Subcutaneous adipose tissue (tissue), 4 donors: ENCODE data around the gene NYNRIN. TPM values are rescaled to one million over a fixed set of nuclear protein-coding genes. Genes with fewer than 3 reads are reported as not detected.

Source experiments
- total RNA-seq, 4 donors: library from RNA; depleted of rRNA; stranded (reverse); fragments of >200 nt; gene quantifications; one replicate each; pipeline ENCODE4 v1.1.0, GENCODE V29; 2016
- TF ChIP-seq, protein P1 (sequence below): fragments of 450-650 bp; IDR thresholded peaks from one replicate; pipeline ENCODE4 v1.5.1; 2016; ENCODE audit warnings: low read depth, mild to moderate bottlenecking, control low read depth, antibody characterized with exemption, moderate library complexity

NYNRIN gene
- total RNA-seq, 4 donors from 2014 or later = 4.7 to 14.5 (median 7.8) TPM

DNA sequence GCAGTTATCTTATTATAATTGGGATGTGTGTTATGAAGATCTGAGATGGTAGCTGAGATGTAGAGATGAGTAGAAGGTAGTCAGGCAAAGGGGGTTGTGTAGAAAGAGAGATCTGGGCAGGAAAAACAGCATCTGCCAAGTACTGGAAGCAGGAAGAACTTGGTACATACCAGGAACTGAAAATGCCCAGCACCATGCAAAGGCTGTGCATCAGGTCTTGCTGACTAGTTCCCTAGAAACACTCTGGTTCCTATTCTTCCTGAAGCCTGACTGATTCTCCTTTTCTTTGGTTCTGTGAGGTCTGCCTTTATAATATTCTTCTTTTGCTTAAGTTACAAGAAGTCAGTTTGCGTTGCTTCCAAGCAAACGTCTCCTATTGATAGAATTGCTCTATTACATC lies 37.5 kb upstream of the NYNRIN start:
- TF ChIP-seq, protein P1, sequence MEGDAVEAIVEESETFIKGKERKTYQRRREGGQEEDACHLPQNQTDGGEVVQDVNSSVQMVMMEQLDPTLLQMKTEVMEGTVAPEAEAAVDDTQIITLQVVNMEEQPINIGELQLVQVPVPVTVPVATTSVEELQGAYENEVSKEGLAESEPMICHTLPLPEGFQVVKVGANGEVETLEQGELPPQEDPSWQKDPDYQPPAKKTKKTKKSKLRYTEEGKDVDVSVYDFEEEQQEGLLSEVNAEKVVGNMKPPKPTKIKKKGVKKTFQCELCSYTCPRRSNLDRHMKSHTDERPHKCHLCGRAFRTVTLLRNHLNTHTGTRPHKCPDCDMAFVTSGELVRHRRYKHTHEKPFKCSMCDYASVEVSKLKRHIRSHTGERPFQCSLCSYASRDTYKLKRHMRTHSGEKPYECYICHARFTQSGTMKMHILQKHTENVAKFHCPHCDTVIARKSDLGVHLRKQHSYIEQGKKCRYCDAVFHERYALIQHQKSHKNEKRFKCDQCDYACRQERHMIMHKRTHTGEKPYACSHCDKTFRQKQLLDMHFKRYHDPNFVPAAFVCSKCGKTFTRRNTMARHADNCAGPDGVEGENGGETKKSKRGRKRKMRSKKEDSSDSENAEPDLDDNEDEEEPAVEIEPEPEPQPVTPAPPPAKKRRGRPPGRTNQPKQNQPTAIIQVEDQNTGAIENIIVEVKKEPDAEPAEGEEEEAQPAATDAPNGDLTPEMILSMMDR = no peak

DNA sequence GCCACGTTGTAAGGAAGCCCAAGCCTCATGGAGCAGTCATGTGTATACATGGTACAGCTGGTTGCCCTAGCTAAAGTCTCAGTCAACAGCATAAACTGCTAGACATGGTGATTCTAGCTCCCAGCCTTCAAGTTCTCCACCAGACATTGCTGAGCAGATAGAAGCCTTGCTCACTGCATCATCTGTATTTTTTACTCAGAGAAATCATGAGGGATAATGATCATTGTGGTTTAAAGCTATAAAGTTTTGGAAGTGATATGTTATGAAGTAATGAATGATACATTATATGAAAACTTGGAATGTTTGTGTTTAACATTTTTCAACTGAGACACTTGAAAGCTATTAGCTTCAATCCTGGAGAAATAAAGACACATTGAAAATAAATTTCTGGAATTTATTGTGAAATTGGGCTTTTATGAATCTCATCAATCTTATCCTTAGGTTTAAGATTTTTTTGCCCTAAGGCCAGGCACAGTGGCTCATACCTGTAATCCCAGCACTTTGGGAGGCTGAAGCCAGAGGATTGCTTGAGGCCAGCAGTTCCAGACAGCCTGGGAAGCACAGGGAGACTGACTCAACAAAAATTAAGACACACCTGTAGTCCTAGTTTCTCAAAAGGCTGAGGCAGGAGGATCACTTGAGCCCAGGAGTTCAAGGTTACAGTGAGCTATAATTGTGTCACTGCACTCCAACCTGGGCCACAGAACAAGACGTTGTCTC lies 36.4 kb upstream of the NYNRIN start:
- TF ChIP-seq, protein P1 = no peak

DNA sequence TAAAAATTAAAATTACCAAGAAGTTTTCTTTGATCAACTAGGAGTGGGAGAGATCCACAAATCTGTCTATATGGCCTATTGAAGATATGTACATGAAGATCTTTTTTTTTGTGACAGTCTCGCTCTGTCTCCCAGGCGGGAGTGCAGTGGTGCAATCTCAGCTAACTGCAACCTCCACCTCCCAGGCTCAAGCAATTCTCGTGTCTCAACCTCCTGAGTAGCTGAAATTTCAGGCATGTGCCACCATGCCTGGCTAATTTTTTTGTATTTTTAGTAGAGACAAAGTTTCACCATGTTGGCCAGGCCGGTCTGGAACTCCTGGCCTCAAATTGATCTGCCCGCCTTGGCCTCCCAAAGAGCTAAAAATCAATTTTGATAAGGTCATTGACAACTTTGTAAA lies 35.4 kb upstream of the NYNRIN start:
- TF ChIP-seq, protein P1 = no peak

DNA sequence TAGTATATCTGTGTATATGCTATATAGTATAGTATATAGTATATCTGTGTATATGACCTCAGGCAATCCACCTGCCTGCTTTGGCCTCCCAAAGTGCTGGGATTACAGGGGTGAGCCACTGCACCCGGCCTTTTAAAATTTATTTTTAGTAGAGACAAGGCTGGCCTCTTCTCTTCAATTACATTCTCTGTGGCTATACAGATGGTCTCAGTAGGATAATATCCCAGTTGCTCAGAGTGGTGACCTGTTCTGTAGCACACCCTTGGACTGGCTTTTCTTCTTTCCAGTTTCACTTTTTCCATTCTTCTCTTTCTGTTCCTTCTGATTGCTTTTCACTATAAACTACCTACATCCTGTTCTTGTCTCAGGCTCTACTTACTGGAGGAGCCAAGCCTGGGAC lies 34.0 kb upstream of the NYNRIN start:
- TF ChIP-seq, protein P1 = no peak

DNA sequence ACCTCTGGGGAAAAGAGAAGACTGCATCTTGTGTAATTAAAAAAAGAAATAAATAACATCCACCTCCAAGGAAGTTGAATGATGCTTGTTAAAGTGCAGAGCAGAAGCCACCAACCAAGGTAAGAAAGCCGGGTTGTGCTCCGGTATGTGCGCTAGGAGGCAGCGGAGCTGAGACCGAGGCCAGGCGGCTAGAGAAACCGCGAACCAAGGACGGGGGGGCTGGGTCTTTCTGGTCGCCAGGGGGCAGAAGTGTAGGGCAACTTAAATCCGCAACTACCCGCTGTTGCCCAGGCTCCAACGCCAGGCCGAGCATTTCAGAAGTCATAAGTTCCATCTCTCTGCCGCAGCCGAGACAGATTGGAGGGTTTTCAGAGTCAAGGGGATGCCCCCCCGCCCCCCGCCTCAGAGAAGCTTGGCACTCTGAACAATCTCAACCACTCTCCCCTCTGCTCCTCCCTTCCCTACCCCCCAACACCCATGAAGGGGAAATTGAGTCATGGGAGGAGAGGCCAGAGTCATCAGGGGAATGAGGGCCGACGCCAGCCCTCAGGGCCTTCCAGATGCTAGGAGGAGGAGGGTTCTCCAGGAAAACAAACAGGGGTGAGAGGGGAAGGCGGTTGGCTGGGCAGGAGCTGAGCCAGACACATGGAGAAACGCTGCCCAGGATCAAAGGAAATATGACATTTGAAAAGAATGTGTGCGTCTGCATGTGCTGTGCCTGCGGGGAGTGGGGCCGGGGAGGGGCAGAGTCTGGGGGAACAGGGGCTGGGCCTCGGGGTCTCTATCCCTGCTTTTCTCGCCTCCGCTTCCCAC lies 33.0 kb upstream of the NYNRIN start:
- TF ChIP-seq, protein P1 = no peak

DNA sequence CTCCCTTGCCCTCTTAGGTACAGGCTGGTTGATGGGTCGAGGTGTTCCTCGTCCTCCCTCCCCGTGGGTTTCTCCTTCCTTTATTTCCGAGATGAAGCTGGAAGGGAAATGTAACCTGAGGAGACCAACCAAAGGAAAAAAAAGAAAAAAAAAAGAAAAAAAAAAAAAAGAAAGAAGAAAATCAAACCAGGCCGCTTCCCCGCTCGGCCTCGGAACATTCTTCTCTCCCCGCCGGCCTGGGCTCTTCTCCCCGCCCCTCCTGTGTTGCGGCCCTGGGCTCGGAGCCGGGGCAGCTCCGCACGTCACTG lies 32.4 kb upstream of the NYNRIN start:
- TF ChIP-seq, protein P1 = no peak

DNA sequence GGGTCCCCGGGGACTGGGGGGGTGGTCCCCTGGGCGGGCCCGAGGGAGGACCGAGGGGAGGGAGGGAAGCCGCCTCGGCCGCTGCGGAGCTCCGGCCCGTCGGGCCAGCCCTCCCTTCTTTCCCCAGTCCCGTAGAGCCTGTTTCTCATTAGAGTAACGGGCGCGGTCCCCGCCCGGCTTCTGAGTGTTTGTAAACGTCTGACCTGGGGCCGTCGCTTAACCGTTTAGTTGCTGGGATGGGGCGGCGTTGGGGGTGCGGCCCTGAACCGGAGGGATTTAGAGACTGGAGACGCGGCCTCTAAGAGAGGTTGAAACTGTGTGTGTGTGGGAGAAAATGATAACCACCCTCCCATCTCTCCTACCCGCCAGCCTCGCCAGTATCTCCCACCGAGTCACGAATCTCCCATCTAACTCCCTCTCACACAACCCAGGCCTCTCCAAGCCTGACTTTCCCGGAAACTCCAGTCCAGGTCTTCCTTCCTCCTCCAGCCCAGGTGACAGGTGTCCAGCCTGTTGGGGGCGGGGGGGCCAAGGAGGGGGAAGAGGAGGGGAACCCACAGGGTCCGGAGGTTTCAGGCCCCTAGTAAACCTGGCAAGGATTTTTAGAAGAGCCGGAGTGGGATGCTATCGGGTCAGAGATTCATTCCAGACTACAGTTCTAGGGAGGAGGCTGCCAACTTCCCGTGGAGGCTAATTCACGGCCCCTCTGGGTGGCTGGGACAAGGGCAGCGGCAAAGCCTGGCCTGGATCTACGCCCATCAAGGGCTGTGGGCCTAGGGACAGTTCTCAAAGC lies 31.9 kb upstream of the NYNRIN start:
- TF ChIP-seq, protein P1 = no peak
